Measurements from ENCODE around the gene RPEL1. TPM values are rescaled to one million over a fixed set of nuclear protein-coding genes. Genes with fewer than 3 reads are reported as not detected.
A peak's percentile ranks its signal among the peaks of the same experiment; 100 is the strongest.

The RPEL1 gene
- total RNA-seq, 2 donors from 2014 or later: not detected

GRCh38 chr10:103231047-103231551 lies 14.6 kb upstream of the RPEL1 start:
- 20% methylated on average over 4 of the region's 4 CpGs for WGBS
- Histone ChIP-seq H3K4me3 (no peak overlapping the region), H3K9me3 (no peaks in the 10 kb centered on the region), H3K27ac (peak overlapping the region in 1 of 2 donors; percentile 36), H3K36me3 (no peaks in the 10 kb centered on the region), H3K4me1 (replicated peaks) (no peaks in the 10 kb centered on the region), H3K27me3 (replicated peaks; ENCODE audit: insufficient read depth) (no peaks in the 10 kb centered on the region)
- no peak for TF ChIP-seq CTCF (IDR thresholded peaks at IDR 0.05)
- TF ChIP-seq POLR2A (IDR thresholded peaks at IDR 0.05): no peak
- peak; percentile 62 for TF ChIP-seq POLR2AphosphoS5 (IDR thresholded peaks at IDR 0.05)
- intact Hi-C loops (cut with DNase I): no loop called here
- DNase-seq (ENCODE audit: low spot score): peak; percentile 34

- DNase-seq (ENCODE audit: low spot score): no peak
- H3K4me1 ChIP-seq (replicated peaks): no peaks in the 10 kb centered on the region
- TF ChIP-seq POLR2AphosphoS5 (IDR thresholded peaks at IDR 0.05) (no peak), POLR2A (IDR thresholded peaks at IDR 0.05) (no peak), CTCF (IDR thresholded peaks at IDR 0.05) (no peak)
- H3K27me3 ChIP-seq (replicated peaks; ENCODE audit: insufficient read depth): no peaks in the 10 kb centered on the region
- H3K27ac ChIP-seq: no peak overlapping the region
- no peak overlapping the region for H3K4me3 ChIP-seq
- H3K36me3 ChIP-seq: no peaks in the 10 kb centered on the region
- WGBS: 26% methylated on average over 3 of the region's 3 CpGs
- H3K9me3 ChIP-seq: no peaks in the 10 kb centered on the region
- intact Hi-C loops (cut with DNase I): no loop called here
These were observed 13.5 kb upstream of the RPEL1 start for GRCh38 chr10:103232131-103232673.

- H3K4me3 ChIP-seq: no peak overlapping the region
- H3K4me1 ChIP-seq (replicated peaks): no peaks in the 10 kb centered on the region
- TF ChIP-seq POLR2A (IDR thresholded peaks at IDR 0.05) (no peak), CTCF (IDR thresholded peaks at IDR 0.05) (no peak), POLR2AphosphoS5 (IDR thresholded peaks at IDR 0.05) (no peak)
- no peaks in the 10 kb centered on the region for H3K9me3 ChIP-seq
- no peaks in the 10 kb centered on the region for H3K27me3 ChIP-seq (replicated peaks; ENCODE audit: insufficient read depth)
- no peaks in the 10 kb centered on the region for H3K36me3 ChIP-seq
- H3K27ac ChIP-seq: no peak overlapping the region
- intact Hi-C loops (cut with DNase I): no loop called here
- no peak for DNase-seq (ENCODE audit: low spot score)
- 73% methylated on average over 7 of the region's 7 CpGs for WGBS
These were observed 12.8 kb upstream of the RPEL1 start for GRCh38 chr10:103232772-103233488.

GRCh38 chr10:103235775-103236174 lies 9.9 kb upstream of the RPEL1 start:
- H3K4me1 ChIP-seq (replicated peaks): peaks cover 9% of the 10 kb centered on the region
- no peak overlapping the region for H3K4me3 ChIP-seq
- intact Hi-C loops (cut with DNase I): no loop called here
- WGBS: 75% methylated on average over 2 of the region's 2 CpGs
- no peak for TF ChIP-seq POLR2AphosphoS5 (IDR thresholded peaks at IDR 0.05)
- TF ChIP-seq CTCF (IDR thresholded peaks at IDR 0.05): no peak
- no peak for TF ChIP-seq POLR2A (IDR thresholded peaks at IDR 0.05)
- H3K27me3 ChIP-seq (replicated peaks; ENCODE audit: insufficient read depth): no peaks in the 10 kb centered on the region
- no peaks in the 10 kb centered on the region for H3K36me3 ChIP-seq
- H3K9me3 ChIP-seq: no peaks in the 10 kb centered on the region
- no peak overlapping the region for H3K27ac ChIP-seq
- DNase-seq (ENCODE audit: low spot score): no peak

Measured in prostate gland (tissue), 2 donors.